NCI-H1694 (cell line): ENCODE data around the gene ADSS2.

ENCODE experiments used
- DNase-seq: peaks from one replicate; lab custom pipeline; 2025; lab: John Stamatoyannopoulos, UW

The ADSS2 gene

GRCh38 chr1:244445320-244446181, 6.2 kb downstream of the ADSS2 start:
- DNase-seq = no peak

GRCh38 chr1:244444854-244445253, 6.9 kb downstream of the ADSS2 start:
- DNase-seq = peak; percentile 25

- DNase-seq = no peak
Measured at GRCh38 chr1:244442850-244443249, 8.9 kb downstream of the ADSS2 start.

- no peak for DNase-seq
Measured at GRCh38 chr1:244439391-244440032, 12.2 kb downstream of the ADSS2 start.

GRCh38 chr1:244437086-244437468, 14.6 kb downstream of the ADSS2 start:
- no peak for DNase-seq

- no peak for DNase-seq
Measured at GRCh38 chr1:244436336-244437085, 15.2 kb downstream of the ADSS2 start.

- no peak for DNase-seq
Measured at GRCh38 chr1:244435562-244436205, 16.0 kb downstream of the ADSS2 start.

GRCh38 chr1:244431166-244431565, 20.5 kb downstream of the ADSS2 start:
- no peak for DNase-seq

- no peak for DNase-seq
Measured at GRCh38 chr1:244429818-244430217, 21.9 kb downstream of the ADSS2 start.

GRCh38 chr1:244427647-244428046, 24.1 kb downstream of the ADSS2 start:
- no peak for DNase-seq

GRCh38 chr1:244424649-244425334, 26.9 kb downstream of the ADSS2 start:
- no peak for DNase-seq

- DNase-seq = no peak
Measured at GRCh38 chr1:244422174-244422573, 29.5 kb downstream of the ADSS2 start.

GRCh38 chr1:244419024-244419423, 32.7 kb downstream of the ADSS2 start:
- no peak for DNase-seq

- no peak for DNase-seq
Measured at GRCh38 chr1:244414543-244414942, 37.2 kb downstream of the ADSS2 start.

- no peak for DNase-seq
Measured at GRCh38 chr1:244413736-244414135, 38.0 kb downstream of the ADSS2 start.

GRCh38 chr1:244412176-244412575, 39.5 kb downstream of the ADSS2 start:
- DNase-seq = no peak

GRCh38 chr1:244409701-244410100, 42.0 kb downstream of the ADSS2 start:
- DNase-seq = no peak

GRCh38 chr1:244406337-244406736, 45.4 kb downstream of the ADSS2 start:
- DNase-seq = no peak

GRCh38 chr1:244405856-244406255, 45.9 kb downstream of the ADSS2 start:
- DNase-seq = no peak

- DNase-seq = no peak
Measured at GRCh38 chr1:244403431-244403830, 48.3 kb downstream of the ADSS2 start.

GRCh38 chr1:244400974-244401373, 50.7 kb downstream of the ADSS2 start:
- no peak for DNase-seq

GRCh38 chr1:244397131-244397530, 54.6 kb downstream of the ADSS2 start:
- peak; percentile 16 for DNase-seq
